Loucy (cell line): ENCODE data around the gene TEAD1.

ENCODE experiments used
- EZH2phosphoT487 ChIP-seq: fragments of 200-600 bp; IDR thresholded peaks from 2 replicates; pipeline ENCODE4 v1.6.1; 2018; ENCODE audit warnings: antibody characterized with exemption, mild to moderate bottlenecking, moderate library complexity, borderline replicate concordance
- TF ChIP-seq, protein P1 (sequence below): fragments of 200-600 bp; sonication (generic); conservative IDR thresholded peaks from 2 replicates; pipeline ENCODE4 v1.5.1; 2014; ENCODE audit warnings: mild to moderate bottlenecking, antibody characterized with exemption, low read length

- TF ChIP-seq, protein P1, sequence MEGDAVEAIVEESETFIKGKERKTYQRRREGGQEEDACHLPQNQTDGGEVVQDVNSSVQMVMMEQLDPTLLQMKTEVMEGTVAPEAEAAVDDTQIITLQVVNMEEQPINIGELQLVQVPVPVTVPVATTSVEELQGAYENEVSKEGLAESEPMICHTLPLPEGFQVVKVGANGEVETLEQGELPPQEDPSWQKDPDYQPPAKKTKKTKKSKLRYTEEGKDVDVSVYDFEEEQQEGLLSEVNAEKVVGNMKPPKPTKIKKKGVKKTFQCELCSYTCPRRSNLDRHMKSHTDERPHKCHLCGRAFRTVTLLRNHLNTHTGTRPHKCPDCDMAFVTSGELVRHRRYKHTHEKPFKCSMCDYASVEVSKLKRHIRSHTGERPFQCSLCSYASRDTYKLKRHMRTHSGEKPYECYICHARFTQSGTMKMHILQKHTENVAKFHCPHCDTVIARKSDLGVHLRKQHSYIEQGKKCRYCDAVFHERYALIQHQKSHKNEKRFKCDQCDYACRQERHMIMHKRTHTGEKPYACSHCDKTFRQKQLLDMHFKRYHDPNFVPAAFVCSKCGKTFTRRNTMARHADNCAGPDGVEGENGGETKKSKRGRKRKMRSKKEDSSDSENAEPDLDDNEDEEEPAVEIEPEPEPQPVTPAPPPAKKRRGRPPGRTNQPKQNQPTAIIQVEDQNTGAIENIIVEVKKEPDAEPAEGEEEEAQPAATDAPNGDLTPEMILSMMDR: no peak
- TF ChIP-seq EZH2phosphoT487: no peak
Observed at GRCh38 chr11:12629601-12630313, 44.5 kb upstream of the TEAD1 start.
